ENCODE results near the gene CYP2R1.
A peak's percentile ranks its signal among the peaks of the same experiment; 100 is the strongest.

The CYP2R1 gene

GRCh38 chr11:14892036-14892556 is at the start of gene CYP2R1:
Gene CYP2R1 (minus strand): TSS chr11:14892231. CDS start chr11:14892205, 26 bp downstream.
- peak; percentile 93 for DNase-seq (ENCODE audit: low spot score)
- in situ Hi-C loops (cut with MboI; ENCODE audit: low pct_unique_long_range_greater_than_20kb, low sequenced_read_pairs, unreplicated experiment), result no loop called here
- TF ChIP-seq CTCF (IDR thresholded peaks at IDR 0.05; ENCODE audit: extremely low read depth, insufficient read depth, missing control alignments), result no peak

GRCh38 chr11:14938936-14939335 is 46.9 kb upstream of the CYP2R1 start:
- TF ChIP-seq CTCF (IDR thresholded peaks at IDR 0.05; ENCODE audit: extremely low read depth, insufficient read depth, missing control alignments), result no peak
- no peak for DNase-seq (ENCODE audit: low spot score)
- in situ Hi-C loops (cut with MboI; ENCODE audit: low pct_unique_long_range_greater_than_20kb, low sequenced_read_pairs, unreplicated experiment), result no loop called here

GRCh38 chr11:14934641-14935351 is 42.8 kb upstream of the CYP2R1 start:
- DNase-seq (ENCODE audit: low spot score), result no peak
- TF ChIP-seq CTCF (IDR thresholded peaks at IDR 0.05; ENCODE audit: extremely low read depth, insufficient read depth, missing control alignments), result no peak
- in situ Hi-C loops (cut with MboI; ENCODE audit: low pct_unique_long_range_greater_than_20kb, low sequenced_read_pairs, unreplicated experiment), result no loop called here

- in situ Hi-C loops (cut with MboI; ENCODE audit: low pct_unique_long_range_greater_than_20kb, low sequenced_read_pairs, unreplicated experiment), result no loop called here
- DNase-seq (ENCODE audit: low spot score), result no peak
- TF ChIP-seq CTCF (IDR thresholded peaks at IDR 0.05; ENCODE audit: extremely low read depth, insufficient read depth, missing control alignments), result no peak
These were observed 40.4 kb upstream of the CYP2R1 start for GRCh38 chr11:14932447-14932846.

- no peak for TF ChIP-seq CTCF (IDR thresholded peaks at IDR 0.05; ENCODE audit: extremely low read depth, insufficient read depth, missing control alignments)
- in situ Hi-C loops (cut with MboI; ENCODE audit: low pct_unique_long_range_greater_than_20kb, low sequenced_read_pairs, unreplicated experiment), result no loop called here
- no peak for DNase-seq (ENCODE audit: low spot score)
These were observed 38.3 kb upstream of the CYP2R1 start for GRCh38 chr11:14930369-14930768.

- TF ChIP-seq CTCF (IDR thresholded peaks at IDR 0.05; ENCODE audit: extremely low read depth, insufficient read depth, missing control alignments), result no peak
- no peak for DNase-seq (ENCODE audit: low spot score)
- in situ Hi-C loops (cut with MboI; ENCODE audit: low pct_unique_long_range_greater_than_20kb, low sequenced_read_pairs, unreplicated experiment), result no loop called here
These were observed 35.1 kb upstream of the CYP2R1 start for GRCh38 chr11:14927146-14927545.
